H1 (cell line): ENCODE measurements around the gene SHROOM3. TPM values are rescaled to one million over a fixed set of nuclear protein-coding genes. Genes with fewer than 3 reads are reported as not detected.

ENCODE experiments used
- BCL11A ChIP-seq, 2 experiments: IDR thresholded peaks; one replicate each; pipeline ENCODE4 v1.6.1; 2011; ENCODE audit warnings: low read depth in 2 of 2, low read length in 2 of 2, mild to moderate bottlenecking in 2 of 2
- BRCA1 ChIP-seq: IDR thresholded peaks from 2 replicates; pipeline ENCODE4 v1.6.1; 2012; ENCODE audit warnings: low read depth, low read length, improper control_type of control experiment
- CHD2 ChIP-seq: IDR thresholded peaks from 2 replicates; pipeline ENCODE4 v1.6.1; 2012; ENCODE audit warnings: low read length, improper control_type of control experiment
- GABPA ChIP-seq: IDR thresholded peaks from 2 replicates; pipeline ENCODE4 v1.6.1; 2011; ENCODE audit warnings: mild to moderate bottlenecking, low read length, moderate library complexity, borderline replicate concordance; ENCODE audit not compliant: insufficient read depth
- RBBP5 ChIP-seq: IDR thresholded peaks from 2 replicates; pipeline ENCODE4 v1.7.1; 2012; ENCODE audit warnings: low read depth, mild to moderate bottlenecking, inconsistent platforms, low read length, moderate library complexity, borderline replicate concordance
- RNF2 ChIP-seq: fragments of 200-900, 300-1000 bp; sonication (generic); IDR thresholded peaks from 2 replicates; pipeline ENCODE4 v1.7.1; 2016; ENCODE audit warnings: borderline replicate concordance, low read depth, mild to moderate bottlenecking, antibody characterized with exemption, low read length; ENCODE audit not compliant: poor library complexity, severe bottlenecking; ENCODE audit errors: missing control alignments
- polyA plus RNA-seq, 7 experiments: library from polyadenylated mRNA; depleted of rRNA in 3 of 7; stranded (reverse) in 5 of 7; unstranded in 2 of 7; fragments of >200 nt in 5 of 7; fragments of 200-250 nt in 2 of 7; gene quantifications; 1 replicate in 5 of 7; 2 replicates in 1 of 7; 4 replicates in 1 of 7; pipeline versions ENCODE4 v1.2.1 to v1.2.3, GENCODE V29; 2011 to 2013; ENCODE audit warnings: missing spikeins in 2 of 7, mixed read lengths in 2 of 7
- total RNA-seq: library from RNA; stranded (reverse); fragmentation: NEBNext Ultra II Directional; extraction: Animal tissue kit (Norgen Biotek cat#: 25700); gene quantifications from 2 replicates; pipeline ENCODE4 v1.2.1, GENCODE V29; 2021
- TF ChIP-seq, protein P1 (sequence below): fragments of 300-600 bp; sonication (generic); IDR thresholded peaks from 2 replicates; pipeline ENCODE4 v1.7.1; 2012; ENCODE audit warnings: low read length, moderate library complexity, mild to moderate bottlenecking, inconsistent platforms; ENCODE audit not compliant: insufficient replicate concordance

SHROOM3 gene
- total and polyA plus RNA-seq, 2 of the 8 experiments (the other 6 are each of a cell fraction or from before 2014, with no cell fraction given), result 15.8 to 34.0 TPM

DNA sequence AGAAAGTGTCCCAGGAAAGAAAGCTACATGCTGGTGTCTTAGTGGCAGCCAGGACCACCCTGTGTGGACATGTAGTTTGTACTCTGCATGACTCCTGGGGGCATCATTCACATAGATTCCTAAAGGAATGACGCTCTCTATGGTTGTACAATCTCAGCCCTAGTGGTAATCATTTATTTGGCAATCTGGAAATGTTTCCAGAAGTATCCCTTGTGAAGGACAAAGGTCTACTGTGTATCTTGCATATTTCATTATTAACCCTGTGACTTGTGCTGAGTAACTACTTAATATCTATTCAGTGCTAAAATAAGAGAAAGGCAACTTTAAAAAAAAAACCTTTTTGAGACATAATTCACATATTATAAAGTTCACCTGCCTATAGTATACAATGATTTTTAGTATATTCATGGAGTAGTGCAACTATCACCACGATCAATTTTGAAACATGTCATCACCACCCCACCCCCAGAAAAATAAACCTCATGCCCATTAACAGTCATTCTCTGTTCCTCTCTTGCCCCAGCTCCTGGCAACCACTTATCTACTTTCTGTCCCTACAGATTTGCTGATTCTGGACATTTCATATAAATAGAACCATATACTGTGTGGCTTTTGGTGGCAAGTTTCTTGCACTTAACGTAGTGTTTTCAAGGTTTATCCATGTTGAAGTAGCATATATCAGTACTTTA, 51.7 kb downstream of the SHROOM3 start (continued):
- TF ChIP-seq BRCA1, result no peak
- TF ChIP-seq CHD2, result no peak
- TF ChIP-seq, protein P1, sequence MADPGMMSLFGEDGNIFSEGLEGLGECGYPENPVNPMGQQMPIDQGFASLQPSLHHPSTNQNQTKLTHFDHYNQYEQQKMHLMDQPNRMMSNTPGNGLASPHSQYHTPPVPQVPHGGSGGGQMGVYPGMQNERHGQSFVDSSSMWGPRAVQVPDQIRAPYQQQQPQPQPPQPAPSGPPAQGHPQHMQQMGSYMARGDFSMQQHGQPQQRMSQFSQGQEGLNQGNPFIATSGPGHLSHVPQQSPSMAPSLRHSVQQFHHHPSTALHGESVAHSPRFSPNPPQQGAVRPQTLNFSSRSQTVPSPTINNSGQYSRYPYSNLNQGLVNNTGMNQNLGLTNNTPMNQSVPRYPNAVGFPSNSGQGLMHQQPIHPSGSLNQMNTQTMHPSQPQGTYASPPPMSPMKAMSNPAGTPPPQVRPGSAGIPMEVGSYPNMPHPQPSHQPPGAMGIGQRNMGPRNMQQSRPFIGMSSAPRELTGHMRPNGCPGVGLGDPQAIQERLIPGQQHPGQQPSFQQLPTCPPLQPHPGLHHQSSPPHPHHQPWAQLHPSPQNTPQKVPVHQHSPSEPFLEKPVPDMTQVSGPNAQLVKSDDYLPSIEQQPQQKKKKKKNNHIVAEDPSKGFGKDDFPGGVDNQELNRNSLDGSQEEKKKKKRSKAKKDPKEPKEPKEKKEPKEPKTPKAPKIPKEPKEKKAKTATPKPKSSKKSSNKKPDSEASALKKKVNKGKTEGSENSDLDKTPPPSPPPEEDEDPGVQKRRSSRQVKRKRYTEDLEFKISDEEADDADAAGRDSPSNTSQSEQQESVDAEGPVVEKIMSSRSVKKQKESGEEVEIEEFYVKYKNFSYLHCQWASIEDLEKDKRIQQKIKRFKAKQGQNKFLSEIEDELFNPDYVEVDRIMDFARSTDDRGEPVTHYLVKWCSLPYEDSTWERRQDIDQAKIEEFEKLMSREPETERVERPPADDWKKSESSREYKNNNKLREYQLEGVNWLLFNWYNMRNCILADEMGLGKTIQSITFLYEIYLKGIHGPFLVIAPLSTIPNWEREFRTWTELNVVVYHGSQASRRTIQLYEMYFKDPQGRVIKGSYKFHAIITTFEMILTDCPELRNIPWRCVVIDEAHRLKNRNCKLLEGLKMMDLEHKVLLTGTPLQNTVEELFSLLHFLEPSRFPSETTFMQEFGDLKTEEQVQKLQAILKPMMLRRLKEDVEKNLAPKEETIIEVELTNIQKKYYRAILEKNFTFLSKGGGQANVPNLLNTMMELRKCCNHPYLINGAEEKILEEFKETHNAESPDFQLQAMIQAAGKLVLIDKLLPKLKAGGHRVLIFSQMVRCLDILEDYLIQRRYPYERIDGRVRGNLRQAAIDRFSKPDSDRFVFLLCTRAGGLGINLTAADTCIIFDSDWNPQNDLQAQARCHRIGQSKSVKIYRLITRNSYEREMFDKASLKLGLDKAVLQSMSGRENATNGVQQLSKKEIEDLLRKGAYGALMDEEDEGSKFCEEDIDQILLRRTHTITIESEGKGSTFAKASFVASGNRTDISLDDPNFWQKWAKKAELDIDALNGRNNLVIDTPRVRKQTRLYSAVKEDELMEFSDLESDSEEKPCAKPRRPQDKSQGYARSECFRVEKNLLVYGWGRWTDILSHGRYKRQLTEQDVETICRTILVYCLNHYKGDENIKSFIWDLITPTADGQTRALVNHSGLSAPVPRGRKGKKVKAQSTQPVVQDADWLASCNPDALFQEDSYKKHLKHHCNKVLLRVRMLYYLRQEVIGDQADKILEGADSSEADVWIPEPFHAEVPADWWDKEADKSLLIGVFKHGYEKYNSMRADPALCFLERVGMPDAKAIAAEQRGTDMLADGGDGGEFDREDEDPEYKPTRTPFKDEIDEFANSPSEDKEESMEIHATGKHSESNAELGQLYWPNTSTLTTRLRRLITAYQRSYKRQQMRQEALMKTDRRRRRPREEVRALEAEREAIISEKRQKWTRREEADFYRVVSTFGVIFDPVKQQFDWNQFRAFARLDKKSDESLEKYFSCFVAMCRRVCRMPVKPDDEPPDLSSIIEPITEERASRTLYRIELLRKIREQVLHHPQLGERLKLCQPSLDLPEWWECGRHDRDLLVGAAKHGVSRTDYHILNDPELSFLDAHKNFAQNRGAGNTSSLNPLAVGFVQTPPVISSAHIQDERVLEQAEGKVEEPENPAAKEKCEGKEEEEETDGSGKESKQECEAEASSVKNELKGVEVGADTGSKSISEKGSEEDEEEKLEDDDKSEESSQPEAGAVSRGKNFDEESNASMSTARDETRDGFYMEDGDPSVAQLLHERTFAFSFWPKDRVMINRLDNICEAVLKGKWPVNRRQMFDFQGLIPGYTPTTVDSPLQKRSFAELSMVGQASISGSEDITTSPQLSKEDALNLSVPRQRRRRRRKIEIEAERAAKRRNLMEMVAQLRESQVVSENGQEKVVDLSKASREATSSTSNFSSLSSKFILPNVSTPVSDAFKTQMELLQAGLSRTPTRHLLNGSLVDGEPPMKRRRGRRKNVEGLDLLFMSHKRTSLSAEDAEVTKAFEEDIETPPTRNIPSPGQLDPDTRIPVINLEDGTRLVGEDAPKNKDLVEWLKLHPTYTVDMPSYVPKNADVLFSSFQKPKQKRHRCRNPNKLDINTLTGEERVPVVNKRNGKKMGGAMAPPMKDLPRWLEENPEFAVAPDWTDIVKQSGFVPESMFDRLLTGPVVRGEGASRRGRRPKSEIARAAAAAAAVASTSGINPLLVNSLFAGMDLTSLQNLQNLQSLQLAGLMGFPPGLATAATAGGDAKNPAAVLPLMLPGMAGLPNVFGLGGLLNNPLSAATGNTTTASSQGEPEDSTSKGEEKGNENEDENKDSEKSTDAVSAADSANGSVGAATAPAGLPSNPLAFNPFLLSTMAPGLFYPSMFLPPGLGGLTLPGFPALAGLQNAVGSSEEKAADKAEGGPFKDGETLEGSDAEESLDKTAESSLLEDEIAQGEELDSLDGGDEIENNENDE, result no peak
- no peak for TF ChIP-seq RBBP5
- TF ChIP-seq RNF2, result no peak
- no peak for TF ChIP-seq BCL11A (IDR thresholded peaks at IDR 0.05; ENCODE audit: low read depth in 2 of 2, low read length in 2 of 2)
- no peak for TF ChIP-seq GABPA
- TF ChIP-seq, all 59 proteins: peak for 0
